ENCODE data around the gene ARSI. TPM values are rescaled to one million over a fixed set of nuclear protein-coding genes. Genes with fewer than 3 reads are reported as not detected.

The ARSI gene
- total and polyA plus RNA-seq, 2 donors (not counting 3 experiments of a cell fraction or from before 2014, with no cell fraction given), result 0.17 to 0.20 TPM

GRCh38 chr5:150343994-150344631, 41.4 kb upstream of the ARSI start:
- no TSS peak for BruUV-seq (replicated peaks)
- intact Hi-C loops (cut with micrococcal nuclease) (no loop called here), dilution Hi-C loops (cut with MboI; ENCODE audit: extremely low pct_ligation_motif_present, low sequenced_read_pairs) (no loop called here)
- DNase-seq (ENCODE audit: low read depth, low spot score) (no peak), FAIRE-seq (no peak)
- TF ChIP-seq MYC (IDR thresholded peaks at IDR 0.05; ENCODE audit: low read depth, low read length) (no peak), POLR2A (IDR thresholded peaks at IDR 0.05; ENCODE audit: low read depth, low read length) (no peak), POLR2AphosphoS5 (IDR thresholded peaks at IDR 0.05; ENCODE audit: insufficient read depth, low read depth, low read length) (no peak), JUN (IDR thresholded peaks at IDR 0.05; ENCODE audit: borderline replicate concordance, insufficient read depth, insufficient read length, low read depth) (no peak), CTCF (IDR thresholded peaks at IDR 0.05; ENCODE audit: extremely low read depth in 1 of 2, insufficient read depth in 1 of 2, low read depth in 1 of 2, low read length in 2 of 2) (no peak), GATA2 (IDR thresholded peaks at IDR 0.05; ENCODE audit: insufficient read depth, insufficient read length, low read depth, low read length) (no peak), FOS (IDR thresholded peaks at IDR 0.05; ENCODE audit: borderline replicate concordance, insufficient read depth, low read length) (no peak), MAX (IDR thresholded peaks at IDR 0.05; ENCODE audit: insufficient read depth, insufficient read length) (no peak), EZH2 (IDR thresholded peaks at IDR 0.05; ENCODE audit: borderline replicate concordance, low read depth, low read length, severe bottlenecking) (no peak)
- no peaks in the 10 kb centered on the region for H4K20me1 ChIP-seq (replicated peaks; ENCODE audit: control insufficient read depth, extremely low read depth, insufficient read depth, low read length)
- no peak overlapping the region for H3K4me2 ChIP-seq (ENCODE audit: insufficient read depth, low read length)
- H2AFZ ChIP-seq (ENCODE audit: low read depth, low read length), result no peak overlapping the region
- no peaks in the 10 kb centered on the region for H3K36me3 ChIP-seq (ENCODE audit: control insufficient read depth in 2 of 2, extremely low read depth in 1 of 2, insufficient read depth in 2 of 2, low read length in 2 of 2)
- H3K4me3 ChIP-seq (replicated peaks in 1 of 3; ENCODE audit: insufficient read depth in 1 of 3, low read depth in 1 of 3, low read length in 3 of 3), result no peak overlapping the region
- no peaks in the 10 kb centered on the region for H3K9me1 ChIP-seq (replicated peaks; ENCODE audit: control insufficient read depth, extremely low read depth, insufficient read depth, low read length)
- ChIA-PET CTCF (interaction anchor here (1.9 kb wide), 1 partner anchor 9 kb away, joined by 5 read pairs; no protein-coding TSS in a partner anchor), POLR2A (no interaction called here)
- H3K9ac ChIP-seq (replicated peaks; ENCODE audit: extremely low read depth, insufficient read depth, low read length), result no peak overlapping the region
- no peak overlapping the region for H3K27ac ChIP-seq (ENCODE audit: insufficient read depth, low read depth, low read length)
- no peaks in the 10 kb centered on the region for H3K9me3 ChIP-seq (replicated peaks; ENCODE audit: control insufficient read depth, insufficient read depth, low read length)
- H3K27me3 ChIP-seq (ENCODE audit: control insufficient read depth in 2 of 2, insufficient read depth in 2 of 2, low read length in 2 of 2), result peaks cover 2 to 3% of the 10 kb centered on the region in 2 experiments
- no peaks in the 10 kb centered on the region for H3K4me1 ChIP-seq (ENCODE audit: control insufficient read depth, extremely low read depth, insufficient read depth, low read length)
- no peaks in the 10 kb centered on the region for H3K79me2 ChIP-seq (ENCODE audit: control insufficient read depth, insufficient read depth, low read length)

Data from endothelial cell of umbilical vein (primary cell).